ENCODE data around the gene SRR.

Gene SRR

DNA sequence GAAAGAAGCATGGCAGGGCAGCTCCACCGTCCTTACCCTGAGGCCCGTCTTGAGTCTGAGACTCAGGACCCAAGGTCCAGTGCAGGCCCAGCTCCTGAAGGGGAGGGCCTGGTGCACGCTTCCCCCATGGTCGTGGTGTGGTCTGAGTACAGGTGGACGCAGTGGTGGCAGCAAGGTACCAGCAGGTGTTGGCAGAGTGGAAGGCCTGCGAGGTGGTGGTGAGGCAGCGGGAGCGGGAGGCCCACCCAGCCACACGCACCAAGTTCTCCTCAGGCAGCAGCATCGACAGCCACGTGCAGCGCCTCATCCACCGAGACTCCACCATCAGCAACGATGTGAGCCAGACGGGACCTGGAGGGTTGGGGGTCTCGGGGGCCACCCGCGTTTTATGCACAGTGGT is 69.4 kb downstream of the SRR start:
- DNase-seq = no peak
